GM19023 (cell line): ENCODE measurements around the gene CD274.
A peak's percentile ranks its signal among the peaks of the same experiment; 100 is the strongest.
"Not testable (repeated sequence)": the region's sequence is repeated elsewhere in the genome, so short reads cannot be mapped to it uniquely, and the experiment has no call there.

Experiments used
- ATAC-seq: cut with Tn5 transposase; IDR thresholded peaks from one replicate; pipeline ENCODE4 v1.9.1; 2021; ENCODE audit warnings: mild to moderate bottlenecking, moderate library complexity; ENCODE audit not compliant: unreplicated experiment

Gene CD274

GRCh38 chr9:5493679-5494511, 43.6 kb downstream of the CD274 start:
- peak; percentile 79 for ATAC-seq

- ATAC-seq, result not testable (repeated sequence)
Observed at GRCh38 chr9:5494765-5495164, 44.4 kb downstream of the CD274 start.

- no peak for ATAC-seq
Observed at GRCh38 chr9:5499157-5499556, 48.8 kb downstream of the CD274 start.

GRCh38 chr9:5499889-5500398, 49.6 kb downstream of the CD274 start:
- no peak for ATAC-seq

GRCh38 chr9:5500441-5501235, 50.3 kb downstream of the CD274 start:
- no peak for ATAC-seq

GRCh38 chr9:5502553-5502952, 52.2 kb downstream of the CD274 start:
- ATAC-seq, result no peak

- ATAC-seq, result no peak
Observed at GRCh38 chr9:5509573-5509972, 59.2 kb downstream of the CD274 start.

- ATAC-seq, result peak; percentile 57
Observed at GRCh38 chr9:5510360-5510931, 60.1 kb downstream of the CD274 start, which contains the start of gene PDCD1LG2. TSS of gene PDCD1LG2 (plus strand) at chr9:5510531. CDS start at chr9:5522547, 12,016 bp downstream.

- no peak for ATAC-seq
Observed at GRCh38 chr9:5510989-5511388, 60.6 kb downstream of the CD274 start.

GRCh38 chr9:5511476-5511875, 61.1 kb downstream of the CD274 start:
- ATAC-seq, result no peak

- no peak for ATAC-seq
Observed at GRCh38 chr9:5511935-5512580, 61.7 kb downstream of the CD274 start.

GRCh38 chr9:5512658-5513452, 62.5 kb downstream of the CD274 start:
- no peak for ATAC-seq

- no peak for ATAC-seq
Observed at GRCh38 chr9:5513966-5514616, 63.7 kb downstream of the CD274 start.

- ATAC-seq, result no peak
Observed at GRCh38 chr9:5514617-5515260, 64.4 kb downstream of the CD274 start.

- no peak for ATAC-seq
Observed at GRCh38 chr9:5515261-5515650, 64.9 kb downstream of the CD274 start.

- no peak for ATAC-seq
Observed at GRCh38 chr9:5516453-5517220, 66.3 kb downstream of the CD274 start.

GRCh38 chr9:5518171-5518936, 68.0 kb downstream of the CD274 start:
- ATAC-seq, result no peak

GRCh38 chr9:5518937-5519319, 68.6 kb downstream of the CD274 start:
- no peak for ATAC-seq
